Measurements from ENCODE around the gene C5orf47. TPM values are rescaled to one million over a fixed set of nuclear protein-coding genes. Genes with fewer than 3 reads are reported as not detected.

Gene C5orf47
- total RNA-seq, 4 donors from 2014 or later = not detected

DNA sequence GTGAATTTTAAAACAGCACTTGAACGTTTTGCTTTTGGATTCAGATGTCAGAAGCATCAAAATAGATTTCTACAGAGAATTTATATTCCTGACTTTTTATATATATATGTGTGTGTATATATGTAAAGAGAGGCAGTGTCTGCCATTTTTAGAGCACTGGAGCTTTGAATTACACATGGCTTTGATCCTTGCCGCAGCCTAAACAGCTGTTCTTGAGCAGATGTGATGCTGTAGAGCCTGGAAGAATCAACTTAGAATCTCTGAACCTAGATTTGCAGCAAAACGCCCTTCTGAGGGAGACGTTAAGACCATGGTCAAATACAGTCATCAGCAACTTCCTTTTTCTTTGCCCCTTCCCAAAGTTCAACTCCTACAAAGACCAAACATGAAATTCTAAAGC lies 21.7 kb upstream of the C5orf47 start:
- H3K4me1 ChIP-seq = peaks cover 0 to 4% (median 0%) of the 10 kb centered on the region in 4 donors
- TF ChIP-seq, protein P1, sequence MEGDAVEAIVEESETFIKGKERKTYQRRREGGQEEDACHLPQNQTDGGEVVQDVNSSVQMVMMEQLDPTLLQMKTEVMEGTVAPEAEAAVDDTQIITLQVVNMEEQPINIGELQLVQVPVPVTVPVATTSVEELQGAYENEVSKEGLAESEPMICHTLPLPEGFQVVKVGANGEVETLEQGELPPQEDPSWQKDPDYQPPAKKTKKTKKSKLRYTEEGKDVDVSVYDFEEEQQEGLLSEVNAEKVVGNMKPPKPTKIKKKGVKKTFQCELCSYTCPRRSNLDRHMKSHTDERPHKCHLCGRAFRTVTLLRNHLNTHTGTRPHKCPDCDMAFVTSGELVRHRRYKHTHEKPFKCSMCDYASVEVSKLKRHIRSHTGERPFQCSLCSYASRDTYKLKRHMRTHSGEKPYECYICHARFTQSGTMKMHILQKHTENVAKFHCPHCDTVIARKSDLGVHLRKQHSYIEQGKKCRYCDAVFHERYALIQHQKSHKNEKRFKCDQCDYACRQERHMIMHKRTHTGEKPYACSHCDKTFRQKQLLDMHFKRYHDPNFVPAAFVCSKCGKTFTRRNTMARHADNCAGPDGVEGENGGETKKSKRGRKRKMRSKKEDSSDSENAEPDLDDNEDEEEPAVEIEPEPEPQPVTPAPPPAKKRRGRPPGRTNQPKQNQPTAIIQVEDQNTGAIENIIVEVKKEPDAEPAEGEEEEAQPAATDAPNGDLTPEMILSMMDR (IDR thresholded peaks at IDR 0.05) = no peak
- TF ChIP-seq POLR2AphosphoS5 (IDR thresholded peaks at IDR 0.05) (no peak), EP300 (IDR thresholded peaks at IDR 0.05; ENCODE audit: low read depth) (no peak), POLR2A (IDR thresholded peaks at IDR 0.05) (no peak)
- no peak for DNase-seq
- no peaks in the 10 kb centered on the region for H3K36me3 ChIP-seq
- intact Hi-C loops (cut with DNase I; ENCODE audit: low total_unique reads) = no loop called here
- H3K27me3 ChIP-seq = no peaks in the 10 kb centered on the region
- H3K9me3 ChIP-seq = no peaks in the 10 kb centered on the region
- H3K27ac ChIP-seq = no peak overlapping the region
- in situ Hi-C loops (cut with MboI; ENCODE audit: low pct_ligation_motif_present in 1 of 4, low pct_unique_long_range_greater_than_20kb in 1 of 4, low sequenced_read_pairs in 3 of 4) = loop anchor here in 1 of 4 donors (5.0 to 25.0 kb wide), 2 partner anchors 340 to 680 kb away; no protein-coding TSS in a partner anchor
- no peak overlapping the region for H3K4me3 ChIP-seq
- 42 to 60% methylated on average over 3 to 4 of the region's 4 CpGs for WGBS, 2 donors (ENCODE audit: low coverage in 1 of 2)

DNA sequence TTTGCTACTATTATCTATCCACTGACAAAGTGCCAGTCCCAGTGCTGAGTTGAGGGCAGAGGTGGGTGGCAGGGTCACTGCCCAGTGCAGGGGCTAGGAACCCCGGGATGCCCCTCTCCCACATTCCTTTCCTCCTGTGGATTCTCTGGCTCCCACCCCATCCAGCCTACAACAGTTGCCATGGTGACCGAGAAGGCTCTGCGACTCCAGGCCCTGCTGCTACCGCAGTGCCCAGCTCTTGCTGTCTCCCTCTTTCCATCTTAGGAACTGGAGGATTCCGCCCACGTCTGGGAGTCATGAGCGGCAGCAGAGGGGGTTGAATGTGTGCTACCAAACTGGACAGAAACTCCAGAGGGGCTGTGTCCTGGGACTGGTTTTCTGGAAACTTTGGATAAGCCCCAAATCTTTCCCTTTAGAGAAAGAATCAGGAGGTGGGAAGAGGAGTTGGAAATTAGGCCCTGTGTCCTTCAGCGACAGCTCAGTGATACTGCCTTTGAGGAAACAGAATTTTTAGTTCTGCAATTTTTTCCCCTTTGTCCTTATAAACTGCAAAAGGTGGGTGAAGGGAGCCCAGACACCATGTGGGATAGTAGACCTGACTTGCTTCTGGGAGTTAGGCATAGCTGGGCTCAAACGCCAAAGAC lies 20.7 kb upstream of the C5orf47 start:
- WGBS, 2 donors (ENCODE audit: low coverage in 1 of 2) = 82% methylated on average over 9 of the region's 9 CpGs; no CpG with 5 or more reads in 1 of the 2 donors
- no peaks in the 10 kb centered on the region for H3K27me3 ChIP-seq
- in situ Hi-C loops (cut with MboI; ENCODE audit: low pct_ligation_motif_present in 1 of 4, low pct_unique_long_range_greater_than_20kb in 1 of 4, low sequenced_read_pairs in 3 of 4) (loop anchor here in 1 of 4 donors (5.0 to 25.0 kb wide), 2 partner anchors 341 to 681 kb away; no protein-coding TSS in a partner anchor), intact Hi-C loops (cut with DNase I; ENCODE audit: low total_unique reads) (no loop called here)
- H3K36me3 ChIP-seq = no peaks in the 10 kb centered on the region
- no peak for DNase-seq
- H3K27ac ChIP-seq = no peak overlapping the region
- TF ChIP-seq POLR2A (IDR thresholded peaks at IDR 0.05) = no peak
- TF ChIP-seq, protein P1 (IDR thresholded peaks at IDR 0.05) = no peak
- TF ChIP-seq POLR2AphosphoS5 (IDR thresholded peaks at IDR 0.05) = no peak
- no peak for TF ChIP-seq EP300 (IDR thresholded peaks at IDR 0.05; ENCODE audit: low read depth)
- H3K4me1 ChIP-seq = peaks cover 2 to 6% (median 4%) of the 10 kb centered on the region in 4 donors
- no peak overlapping the region for H3K4me3 ChIP-seq
- no peaks in the 10 kb centered on the region for H3K9me3 ChIP-seq

DNA sequence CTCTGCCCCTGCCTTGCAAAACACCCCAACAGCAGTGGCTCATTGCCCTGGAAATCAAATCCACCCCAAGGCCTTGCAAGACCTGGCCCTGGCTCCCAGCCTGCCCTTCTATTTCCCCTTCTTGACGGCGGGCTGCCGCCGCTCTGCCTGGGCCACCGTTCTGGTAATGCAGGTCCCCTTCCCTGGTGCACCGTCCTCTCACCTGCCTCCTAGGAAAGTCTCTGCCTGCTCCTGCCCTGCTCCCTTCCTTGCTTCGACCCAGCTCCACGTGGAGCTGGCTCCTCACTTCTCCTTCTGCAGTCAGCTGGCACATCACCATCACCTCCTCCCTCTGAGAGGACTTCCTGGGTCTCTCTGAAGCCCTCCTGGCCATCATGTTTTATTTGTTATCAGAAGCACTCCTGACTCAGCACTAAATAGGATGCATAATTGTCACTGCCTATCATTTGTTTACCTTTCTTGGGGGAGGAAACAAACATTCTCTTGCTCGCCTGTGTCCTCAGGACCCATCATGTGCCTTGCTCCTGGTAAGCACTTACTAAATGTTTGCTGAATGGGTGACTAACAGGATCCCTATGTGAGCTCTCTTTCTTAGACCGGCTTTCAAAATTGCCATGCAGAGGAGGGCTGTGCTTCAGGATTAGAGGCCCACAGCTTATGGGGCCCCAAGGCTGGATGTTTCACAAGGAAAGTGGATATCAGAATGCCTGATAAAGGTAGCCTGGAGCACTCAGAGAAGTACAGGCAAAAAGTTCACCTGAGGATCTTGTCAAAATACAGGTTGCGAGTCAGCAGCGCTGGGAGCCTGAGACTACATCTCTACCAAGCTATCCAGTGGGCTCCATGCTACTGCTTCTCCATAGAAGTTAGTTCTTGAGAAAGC lies 19.6 kb upstream of the C5orf47 start:
- no peak overlapping the region for H3K27ac ChIP-seq
- WGBS, 2 donors (ENCODE audit: low coverage in 1 of 2) = 74 to 81% methylated on average over 6 to 12 of the region's 12 CpGs
- no peaks in the 10 kb centered on the region for H3K36me3 ChIP-seq
- in situ Hi-C loops (cut with MboI; ENCODE audit: low pct_ligation_motif_present in 1 of 4, low pct_unique_long_range_greater_than_20kb in 1 of 4, low sequenced_read_pairs in 3 of 4) = loop anchor here in 3 of 4 donors (5.0 to 25.0 kb wide), 4 partner anchors 342 to 682 kb away; partner anchors contain the start of gene BOD1 (in 2 of the 3)
- H3K9me3 ChIP-seq = no peaks in the 10 kb centered on the region
- no peaks in the 10 kb centered on the region for H3K27me3 ChIP-seq
- H3K4me3 ChIP-seq = no peak overlapping the region
- DNase-seq = no peak
- TF ChIP-seq POLR2AphosphoS5 (IDR thresholded peaks at IDR 0.05) (no peak), EP300 (IDR thresholded peaks at IDR 0.05; ENCODE audit: low read depth) (no peak), POLR2A (IDR thresholded peaks at IDR 0.05) (no peak)
- TF ChIP-seq, protein P1 (IDR thresholded peaks at IDR 0.05) = no peak
- H3K4me1 ChIP-seq = peaks cover 4 to 10% (median 5%) of the 10 kb centered on the region in 4 donors
- intact Hi-C loops (cut with DNase I; ENCODE audit: low total_unique reads) = loop anchor here (5.0 kb wide), 1 partner anchor 82 kb away; the partner anchor contains the start of gene CPEB4

Data from transverse colon (tissue), 4 donors.